Effector CD8-positive, alpha-beta T cell (primary cell): ENCODE measurements around the gene ATF2.

Experiments used
- DNase-seq: peaks from one replicate; lab custom pipeline; 2025; lab: John Stamatoyannopoulos, UW

The ATF2 gene

DNA sequence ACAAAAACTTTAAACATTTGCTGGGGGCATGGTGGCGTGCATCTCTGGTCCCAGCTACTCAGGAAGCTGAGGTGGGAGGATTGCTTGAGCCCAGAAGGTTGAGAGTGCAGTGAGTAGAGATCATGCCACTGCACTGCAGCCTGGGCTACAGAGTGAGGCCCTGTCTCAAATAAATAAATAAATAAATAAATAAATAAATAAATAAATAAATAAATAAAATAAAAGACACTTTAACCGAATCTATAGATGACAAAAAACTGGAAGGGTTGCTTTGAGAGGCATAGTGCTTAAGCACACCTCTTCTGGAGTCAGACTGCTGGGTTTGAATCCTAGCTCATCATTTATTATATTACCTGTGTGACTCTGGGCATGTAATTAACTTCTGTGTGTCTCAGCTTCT, 141.6 kb downstream of the ATF2 start:
- no peak for DNase-seq

DNA sequence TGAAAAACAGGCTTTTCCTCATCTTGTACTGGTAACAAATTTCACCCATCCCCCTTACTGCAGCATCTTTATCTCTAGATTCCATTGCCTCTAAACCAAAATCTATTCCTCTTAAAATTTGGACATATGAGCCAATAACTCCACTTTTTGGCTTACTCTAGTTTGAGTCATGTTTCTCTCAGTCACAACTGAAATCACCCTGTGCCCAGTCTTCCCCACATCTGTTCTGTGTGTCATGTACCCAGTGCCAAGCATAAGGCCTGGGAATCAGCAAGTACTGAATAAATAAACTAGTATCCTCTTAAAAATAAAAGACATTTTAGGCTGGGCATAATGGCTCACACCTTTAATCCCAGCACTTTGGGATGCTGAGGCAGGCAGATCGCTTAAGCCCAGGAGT, 142.1 kb downstream of the ATF2 start:
- no peak for DNase-seq

GRCh38 chr2:175025233-175025632, 142.8 kb downstream of the ATF2 start:
- no peak for DNase-seq

DNA sequence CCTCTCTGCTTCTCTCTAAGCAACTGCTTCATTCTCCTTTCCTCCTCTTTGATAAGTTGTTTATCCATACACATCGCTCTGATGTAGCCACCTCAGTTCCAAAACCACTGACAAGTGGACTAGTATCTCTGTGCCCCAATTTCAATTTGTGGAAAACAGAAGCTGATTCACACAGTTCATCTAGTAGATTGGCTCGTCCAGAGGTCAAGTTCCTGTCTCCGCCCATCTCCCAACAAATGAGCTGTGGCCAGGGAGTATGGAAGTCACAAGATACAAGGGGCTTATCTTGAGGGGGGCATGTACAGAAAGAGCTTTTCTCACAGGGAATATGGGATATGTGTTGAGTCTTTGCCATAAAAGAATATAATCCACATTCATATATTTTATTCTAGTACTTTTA, 145.1 kb downstream of the ATF2 start:
- DNase-seq = no peak
